GM18505 (cell line): ENCODE data around the gene NFAT5.
"Not testable (repeated sequence)": the region's sequence is repeated elsewhere in the genome, so short reads cannot be mapped to it uniquely, and the experiment has no call there.

Experiments used
- ATAC-seq: cut with Tn5 transposase; IDR thresholded peaks from one replicate; pipeline ENCODE4 v1.9.1; 2021; ENCODE audit not compliant: unreplicated experiment
- POLR2A ChIP-seq: IDR thresholded peaks from 4 replicates; pipeline ENCODE4 v1.6.1; 2011; ENCODE audit warnings: borderline replicate concordance; ENCODE audit not compliant: insufficient read depth, insufficient read length; ENCODE audit errors: extremely low read depth

Gene NFAT5

DNA sequence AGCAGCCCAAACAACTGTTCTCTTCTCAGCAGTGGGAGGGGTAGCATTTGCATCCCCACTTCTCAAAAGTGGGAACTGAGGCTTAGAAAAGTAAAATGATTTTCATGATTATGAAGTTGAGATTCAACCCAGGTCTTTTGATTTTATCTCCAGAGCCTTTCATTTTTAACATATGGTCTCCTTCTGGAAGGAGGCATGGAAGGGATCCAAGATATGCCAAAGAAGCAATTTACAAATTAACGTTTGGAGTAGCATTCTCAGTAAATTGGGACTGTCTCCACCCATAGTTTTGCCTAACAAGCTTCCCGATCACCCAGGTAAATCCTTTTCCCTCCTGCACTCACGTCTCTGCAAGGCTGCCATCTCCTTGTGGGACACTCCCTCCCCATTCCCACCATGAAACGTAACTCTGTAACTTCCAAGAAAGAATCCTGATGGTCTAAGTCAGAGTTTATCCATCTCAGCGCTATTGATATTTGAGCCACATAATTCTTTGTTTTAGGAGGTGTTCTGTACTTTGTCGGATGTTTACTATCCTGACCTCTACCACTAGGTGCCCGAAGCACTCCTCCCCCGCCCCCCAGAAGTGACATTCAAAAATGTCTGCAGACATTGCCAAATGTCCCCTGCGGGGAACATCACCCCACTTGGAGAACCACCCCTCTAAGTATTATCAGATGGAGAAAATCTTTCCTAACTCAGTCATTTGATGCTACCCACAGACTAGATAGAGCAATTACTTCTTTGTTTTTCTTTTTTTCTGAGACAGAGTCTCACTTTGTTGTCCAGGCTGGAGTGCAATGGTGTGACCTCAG, 32.9 kb upstream of the NFAT5 start:
- TF ChIP-seq POLR2A, result no peak
- no peak for ATAC-seq

DNA sequence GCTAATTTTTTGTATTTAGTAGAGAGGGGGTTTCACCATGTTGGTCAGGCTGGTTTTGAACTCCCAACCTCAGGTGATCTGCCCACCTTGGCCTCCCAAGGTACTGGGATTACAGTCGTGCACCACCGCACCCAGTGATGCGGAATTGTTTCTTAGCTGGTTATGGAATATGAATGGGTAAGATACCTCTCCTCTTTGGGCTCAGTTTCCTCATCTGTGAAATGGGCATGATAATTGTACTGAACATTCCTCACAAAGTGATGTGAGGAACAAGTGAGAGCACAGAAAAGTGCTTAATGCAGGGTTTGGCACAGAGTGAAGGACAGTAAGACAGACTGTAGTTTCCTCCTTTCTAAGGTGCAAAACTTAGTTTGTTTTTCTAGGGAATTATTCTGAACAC, 31.0 kb upstream of the NFAT5 start:
- no peak for ATAC-seq
- no peak for TF ChIP-seq POLR2A

DNA sequence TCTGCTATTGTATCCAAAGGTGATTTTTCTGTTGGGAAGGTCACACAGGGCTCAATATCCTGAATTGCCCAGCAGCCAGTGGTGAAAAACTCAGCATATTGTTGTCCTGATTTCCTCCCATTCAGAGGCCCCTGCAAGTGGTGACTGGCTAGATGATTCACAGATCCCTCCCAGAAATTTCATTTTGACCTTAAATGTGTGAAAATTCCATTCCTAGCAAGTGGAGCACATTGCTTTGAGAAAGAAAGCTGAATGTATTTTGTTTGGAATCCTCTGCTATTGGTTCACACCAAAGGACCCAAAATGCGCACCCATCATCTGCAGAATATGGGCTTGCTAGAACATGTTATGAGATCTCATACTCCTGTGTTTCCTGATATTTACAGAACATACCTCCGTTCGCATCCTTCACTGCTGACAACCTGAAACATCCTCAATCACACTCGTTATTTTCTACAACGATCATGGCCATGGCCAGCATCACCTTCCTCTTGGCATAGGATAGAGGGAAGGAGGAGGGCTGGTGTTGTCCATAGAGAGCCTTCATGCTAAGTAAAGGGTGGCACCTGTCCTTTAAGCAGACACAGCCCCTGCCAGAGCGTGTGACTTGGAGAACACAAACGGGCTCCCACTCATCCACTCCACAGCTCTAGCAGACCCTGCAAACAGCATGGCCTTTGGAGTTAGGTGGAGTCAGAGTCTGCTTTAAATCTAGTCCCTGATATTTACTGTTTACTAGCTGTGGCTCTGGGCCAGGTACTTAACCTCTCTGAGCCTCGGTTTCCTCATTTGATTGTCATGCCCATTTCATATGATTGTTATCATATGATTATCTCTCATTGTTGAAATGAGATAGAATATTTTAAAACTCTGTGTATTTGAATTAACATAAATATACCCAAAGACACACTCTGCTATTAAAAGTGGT, 30.4 kb upstream of the NFAT5 start:
- TF ChIP-seq POLR2A, result no peak
- ATAC-seq, result no peak

DNA sequence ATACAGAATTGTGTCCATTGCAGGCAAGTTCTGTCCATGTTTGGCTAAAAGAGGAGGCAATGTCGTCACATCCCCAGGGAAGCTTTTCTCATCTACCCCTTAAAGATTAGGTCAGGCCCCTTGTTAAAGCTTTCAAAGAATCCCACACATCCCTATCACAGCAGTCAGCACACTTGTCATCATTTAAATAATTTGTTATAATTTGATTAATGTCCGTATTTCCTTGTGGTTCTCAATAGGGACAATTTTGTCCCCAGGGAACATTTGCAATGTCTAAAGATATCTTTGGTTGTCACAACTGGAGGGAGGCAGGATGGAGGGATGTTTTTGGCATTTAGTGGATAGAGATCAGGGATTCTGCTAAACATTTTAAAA, 28.1 kb upstream of the NFAT5 start:
- no peak for TF ChIP-seq POLR2A
- no peak for ATAC-seq

DNA sequence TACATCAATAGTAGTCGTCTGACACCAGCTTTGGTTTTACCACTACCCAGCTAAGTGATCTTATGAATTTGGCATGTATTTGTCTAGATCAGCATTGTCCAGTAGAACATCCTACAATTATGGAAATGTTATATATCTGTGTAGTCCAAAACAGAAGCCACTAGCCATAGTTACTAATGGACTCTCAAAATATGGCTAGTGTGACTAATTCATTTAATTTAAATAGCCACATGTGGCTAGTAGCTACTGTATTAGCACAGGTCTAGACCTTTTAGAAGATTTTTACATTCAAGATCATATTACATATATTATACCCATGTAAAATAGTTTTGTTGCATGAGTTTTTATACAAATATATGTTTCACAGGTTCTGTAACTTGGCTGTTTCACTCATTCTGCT, 27.0 kb upstream of the NFAT5 start:
- ATAC-seq, result no peak
- TF ChIP-seq POLR2A, result no peak

DNA sequence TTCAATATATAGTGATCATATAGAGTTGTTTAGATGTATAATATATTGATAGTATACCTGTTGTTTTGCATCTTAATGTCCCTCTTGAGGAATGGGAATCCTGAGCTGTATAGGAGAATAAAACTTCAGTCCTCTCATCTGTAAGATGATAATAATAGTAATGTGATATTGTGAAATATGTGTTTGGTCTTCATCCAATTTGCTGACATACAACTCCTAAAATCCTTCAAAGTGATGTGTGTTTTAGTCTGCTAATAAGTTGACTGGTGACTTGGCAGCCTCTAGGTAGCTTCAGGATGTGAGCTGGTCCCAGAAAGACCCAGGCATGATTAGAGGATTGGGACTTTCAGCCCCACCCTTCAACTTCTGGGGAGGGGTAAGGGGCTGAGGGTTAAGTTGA, 22.8 kb upstream of the NFAT5 start:
- ATAC-seq, result no peak
- TF ChIP-seq POLR2A, result no peak

DNA sequence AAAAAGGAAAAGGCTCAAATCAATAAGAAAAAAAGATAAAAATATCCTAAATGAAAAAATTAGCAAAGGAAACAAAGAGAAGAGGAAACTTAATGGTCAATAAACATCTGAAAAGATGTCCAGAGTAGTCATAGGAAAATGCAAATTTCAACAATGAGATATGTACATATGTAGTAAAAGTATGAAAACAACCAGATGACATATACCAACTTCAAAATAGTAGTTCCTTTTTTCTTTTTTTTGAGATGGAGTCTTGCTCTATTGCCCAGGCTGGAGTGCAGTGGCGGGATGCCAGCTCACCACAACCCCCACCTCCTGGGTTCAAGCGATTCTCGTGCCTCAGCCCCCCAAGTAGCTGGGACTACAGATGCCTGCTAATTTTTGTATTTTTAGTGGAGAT, 21.7 kb upstream of the NFAT5 start:
- no peak for TF ChIP-seq POLR2A
- ATAC-seq, result no peak

DNA sequence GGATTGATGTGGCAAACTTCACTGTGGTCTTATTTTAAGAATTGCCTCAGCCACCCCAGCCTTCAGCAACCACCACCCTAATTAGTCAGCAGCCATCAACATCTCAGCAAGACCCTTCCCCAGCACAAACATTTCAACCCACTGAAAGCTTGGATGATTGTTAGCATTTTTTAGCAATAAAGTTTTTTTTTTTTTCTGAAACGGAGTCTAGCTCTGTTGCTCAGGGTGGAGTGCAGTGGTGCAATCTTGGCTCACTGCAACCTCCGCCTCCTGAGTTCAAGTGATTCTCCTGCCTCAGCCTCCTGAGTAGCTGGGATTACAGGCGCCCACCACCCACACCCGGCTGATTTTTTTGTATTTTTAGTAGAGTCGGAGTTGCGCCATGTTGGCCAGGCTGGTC, 19.1 kb upstream of the NFAT5 start:
- ATAC-seq, result not testable (repeated sequence)

DNA sequence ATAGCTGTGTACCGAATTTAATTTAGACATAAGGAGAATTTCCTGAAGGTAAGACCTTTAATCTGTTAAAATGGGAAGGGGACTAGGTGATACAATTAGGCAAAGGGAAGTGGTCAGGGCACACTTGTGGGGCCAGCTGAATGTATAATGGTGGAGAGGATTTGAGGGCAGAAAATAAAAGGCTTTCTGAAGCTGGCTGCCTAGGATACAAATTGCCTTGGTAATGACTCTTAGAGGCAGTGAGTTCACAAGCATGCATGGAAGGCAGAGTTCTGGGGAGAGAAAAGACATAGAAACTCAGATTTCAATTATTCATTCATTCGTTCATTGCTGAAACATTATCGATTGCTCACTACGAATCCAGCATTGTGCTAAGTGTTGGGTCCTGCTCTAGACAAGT, 12.4 kb upstream of the NFAT5 start:
- no peak for ATAC-seq
- no peak for TF ChIP-seq POLR2A

DNA sequence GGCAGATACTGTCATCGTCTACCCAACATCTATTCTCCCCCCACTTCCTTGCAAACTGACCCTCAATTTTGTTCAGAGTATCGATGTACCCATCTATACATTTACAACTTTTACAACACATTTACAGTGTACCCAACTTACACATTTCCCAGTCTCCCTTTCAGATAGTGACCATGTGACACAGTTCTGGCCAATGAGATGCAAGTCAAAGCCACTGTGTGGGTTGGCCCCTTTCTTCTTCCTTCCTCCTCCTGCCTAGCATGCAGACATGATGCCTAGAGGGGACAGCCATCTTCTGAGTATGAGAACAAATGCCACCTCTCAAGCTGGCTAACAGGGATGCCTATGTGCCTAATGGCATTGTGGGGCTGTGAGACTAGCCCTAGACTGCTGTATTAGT, 11.3 kb upstream of the NFAT5 start:
- no peak for TF ChIP-seq POLR2A
- ATAC-seq, result no peak

DNA sequence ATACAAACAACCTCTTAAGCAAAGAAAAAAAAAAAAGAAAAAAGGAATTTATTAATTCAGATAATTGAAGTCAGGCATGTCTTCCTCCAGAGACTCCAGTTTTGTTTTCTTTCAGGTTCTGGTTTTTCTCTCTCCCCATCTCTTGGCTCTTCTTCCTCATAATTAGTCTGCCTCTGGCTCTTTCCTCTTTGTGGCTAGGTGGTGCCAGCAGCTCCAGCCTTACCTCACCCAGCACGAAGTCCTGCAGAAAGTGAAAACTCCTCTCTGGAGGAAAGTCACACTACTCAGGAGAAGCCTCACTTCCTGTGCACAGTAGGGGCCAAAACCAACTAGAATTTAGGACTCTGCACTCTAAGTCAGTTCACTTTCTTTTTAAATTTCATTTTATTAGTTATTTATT, 10.3 kb upstream of the NFAT5 start:
- ATAC-seq, result no peak

DNA sequence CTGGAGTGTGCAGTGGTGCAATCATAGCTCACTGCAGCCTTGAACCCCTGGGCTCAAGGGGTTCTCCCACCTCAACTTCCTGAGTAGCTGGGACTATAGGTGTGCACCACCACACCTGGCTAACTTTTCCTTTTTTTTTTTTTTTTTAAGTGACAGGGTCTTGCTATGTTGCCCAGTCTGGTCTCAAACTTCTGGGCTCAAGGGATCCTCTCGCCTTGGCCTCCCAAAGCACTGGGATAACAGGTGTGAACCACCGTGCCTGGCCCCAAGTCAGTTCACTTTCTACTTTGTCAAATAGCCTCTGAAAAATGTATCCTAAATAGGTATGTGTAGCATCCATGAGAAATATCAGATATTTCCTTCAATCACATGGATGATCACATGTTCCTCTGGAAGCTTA, 9.9 kb upstream of the NFAT5 start:
- TF ChIP-seq POLR2A, result no peak
- no peak for ATAC-seq

More for the DNA sequence above, 10.3 kb upstream of the NFAT5 start:
- no peak for TF ChIP-seq POLR2A

DNA sequence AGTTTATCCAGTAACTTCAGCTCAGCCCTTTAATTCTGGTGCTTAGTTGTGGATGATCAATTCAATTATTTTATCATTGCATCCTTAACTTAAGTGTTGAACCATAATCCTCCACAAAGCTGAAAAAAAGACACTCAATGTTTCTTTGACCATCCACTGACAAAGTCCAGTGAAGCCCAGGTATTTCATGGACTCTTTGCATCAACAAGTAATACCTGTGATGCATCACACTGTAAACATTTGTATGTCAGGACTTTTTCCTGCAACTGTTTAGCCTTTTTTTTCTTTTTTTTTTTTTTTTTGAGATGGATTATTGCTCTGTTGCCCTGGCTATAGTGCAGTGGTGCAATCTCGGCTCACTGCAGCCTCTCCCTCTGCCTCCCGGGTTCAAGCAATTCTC, 6.6 kb upstream of the NFAT5 start:
- no peak for ATAC-seq
- no peak for TF ChIP-seq POLR2A

DNA sequence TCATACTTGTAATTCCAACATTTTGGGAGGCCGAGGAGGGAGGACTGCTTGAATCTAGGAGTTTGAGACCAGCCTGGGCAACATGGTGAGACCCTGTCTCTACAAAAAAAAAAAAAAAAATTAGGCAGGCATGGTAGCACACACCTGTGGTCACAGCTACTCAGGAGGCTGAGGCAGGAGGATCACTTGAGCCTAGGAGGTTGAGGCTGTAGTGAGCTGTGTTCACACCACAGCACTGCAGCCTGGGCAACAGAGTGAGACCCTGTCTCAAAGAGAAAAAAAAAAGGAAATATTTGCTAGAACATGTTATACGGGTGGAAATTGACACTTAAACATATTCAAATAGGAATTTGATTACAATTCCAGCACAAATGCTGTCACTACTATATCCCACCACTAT, 4.4 kb upstream of the NFAT5 start:
- ATAC-seq, result not testable (repeated sequence)
